Breast epithelium (tissue), 4 donors: ENCODE results near the gene POFUT1. TPM values are rescaled to one million over a fixed set of nuclear protein-coding genes. Genes with fewer than 3 reads are reported as not detected.

Source experiments
- DNase-seq, 2 donors: peaks; one replicate each; pipeline ENCODE4 v3.0.0-alpha.2; 2019; ENCODE audit warnings: low spot score in 2 of 2
- H3K27ac ChIP-seq, 2 donors: fragments of 200-600 bp; sonication (generic) in 1 of 2; one replicate each; pipeline ENCODE4 v1.5.1; 2016 to 2019; ENCODE audit warnings: mild to moderate bottlenecking in 1 of 2
- H3K27me3 ChIP-seq, 2 donors: fragments of 200-600 bp; sonication (generic) in 1 of 2; one replicate each; pipeline versions ENCODE4 v1.5.1 to v1.6.0; 2017 to 2019; ENCODE audit warnings: control low read depth in 1 of 2, mild to moderate bottlenecking in 1 of 2
- H3K36me3 ChIP-seq: fragments of 200-600 bp; one replicate; pipeline ENCODE4 v1.5.1; 2019
- H3K4me1 ChIP-seq, 2 donors: fragments of 200-600 bp; sonication (generic); one replicate each; pipeline ENCODE4 v1.5.1; 2016 to 2019; ENCODE audit warnings: control low read depth in 1 of 2
- H3K4me3 ChIP-seq, 3 donors: fragments of 200-600 bp; sonication (generic); 1 replicate in 2 of 3; 2 replicates in 1 of 3; pipeline ENCODE4 v1.5.1; 2016 to 2019; ENCODE audit warnings: mild to moderate bottlenecking in 3 of 3, moderate library complexity in 2 of 3
- H3K9me3 ChIP-seq, 2 donors: fragments of 200-600 bp; sonication (generic) in 1 of 2; one replicate each; pipeline ENCODE4 v1.5.1; 2016 to 2019; ENCODE audit warnings: control low read depth in 1 of 2
- POLR2A ChIP-seq: fragments of 450-650 bp; IDR thresholded peaks from one replicate; pipeline ENCODE4 v1.6.1; 2016; ENCODE audit warnings: antibody characterized with exemption, mild to moderate bottlenecking, moderate library complexity
- POLR2AphosphoS5 ChIP-seq, 3 donors: sonication (generic); formaldehyde crosslinking; IDR thresholded peaks; one replicate each; pipeline ENCODE4 v1.6.1; 2017; ENCODE audit warnings: antibody characterized with exemption in 3 of 3
- intact Hi-C: fragments of 100-400 bp; cut with DNase I; formaldehyde crosslinking; loops from one replicate; pipeline ENCODE4 v1.15.1; 2023; ENCODE audit warnings: low total_unique reads
- total RNA-seq, 3 donors: library from RNA; depleted of rRNA; stranded (reverse); fragments of >200 nt; gene quantifications; one replicate each; pipeline ENCODE4 v1.1.0, GENCODE V29; 2016
- TF ChIP-seq, protein P1 (sequence below), 3 donors: fragments of 450-650 bp; IDR thresholded peaks; one replicate each; pipeline ENCODE4 v1.5.1; 2016 to 2017; ENCODE audit warnings: antibody characterized with exemption in 3 of 3, mild to moderate bottlenecking in 3 of 3, moderate library complexity in 3 of 3

The POFUT1 gene
- total RNA-seq, 3 donors from 2014 or later: 29.5 to 38.7 (median 34.2) TPM

- intact Hi-C loops: no loop called here
- H3K36me3 ChIP-seq: no peaks in the 10 kb centered on the region
- no peaks in the 10 kb centered on the region for H3K27me3 ChIP-seq
- no peak overlapping the region for H3K4me3 ChIP-seq
- TF ChIP-seq POLR2A (no peak), POLR2AphosphoS5 (IDR thresholded peaks at IDR 0.05) (no peak)
- TF ChIP-seq, protein P1, sequence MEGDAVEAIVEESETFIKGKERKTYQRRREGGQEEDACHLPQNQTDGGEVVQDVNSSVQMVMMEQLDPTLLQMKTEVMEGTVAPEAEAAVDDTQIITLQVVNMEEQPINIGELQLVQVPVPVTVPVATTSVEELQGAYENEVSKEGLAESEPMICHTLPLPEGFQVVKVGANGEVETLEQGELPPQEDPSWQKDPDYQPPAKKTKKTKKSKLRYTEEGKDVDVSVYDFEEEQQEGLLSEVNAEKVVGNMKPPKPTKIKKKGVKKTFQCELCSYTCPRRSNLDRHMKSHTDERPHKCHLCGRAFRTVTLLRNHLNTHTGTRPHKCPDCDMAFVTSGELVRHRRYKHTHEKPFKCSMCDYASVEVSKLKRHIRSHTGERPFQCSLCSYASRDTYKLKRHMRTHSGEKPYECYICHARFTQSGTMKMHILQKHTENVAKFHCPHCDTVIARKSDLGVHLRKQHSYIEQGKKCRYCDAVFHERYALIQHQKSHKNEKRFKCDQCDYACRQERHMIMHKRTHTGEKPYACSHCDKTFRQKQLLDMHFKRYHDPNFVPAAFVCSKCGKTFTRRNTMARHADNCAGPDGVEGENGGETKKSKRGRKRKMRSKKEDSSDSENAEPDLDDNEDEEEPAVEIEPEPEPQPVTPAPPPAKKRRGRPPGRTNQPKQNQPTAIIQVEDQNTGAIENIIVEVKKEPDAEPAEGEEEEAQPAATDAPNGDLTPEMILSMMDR (IDR thresholded peaks at IDR 0.05): no peak
- H3K27ac ChIP-seq: no peak overlapping the region
- no peak for DNase-seq
- no peaks in the 10 kb centered on the region for H3K9me3 ChIP-seq
- no peaks in the 10 kb centered on the region for H3K4me1 ChIP-seq
These were observed 74.8 kb downstream of the POFUT1 start for GRCh38 chr20:32282461-32282860.

DNA sequence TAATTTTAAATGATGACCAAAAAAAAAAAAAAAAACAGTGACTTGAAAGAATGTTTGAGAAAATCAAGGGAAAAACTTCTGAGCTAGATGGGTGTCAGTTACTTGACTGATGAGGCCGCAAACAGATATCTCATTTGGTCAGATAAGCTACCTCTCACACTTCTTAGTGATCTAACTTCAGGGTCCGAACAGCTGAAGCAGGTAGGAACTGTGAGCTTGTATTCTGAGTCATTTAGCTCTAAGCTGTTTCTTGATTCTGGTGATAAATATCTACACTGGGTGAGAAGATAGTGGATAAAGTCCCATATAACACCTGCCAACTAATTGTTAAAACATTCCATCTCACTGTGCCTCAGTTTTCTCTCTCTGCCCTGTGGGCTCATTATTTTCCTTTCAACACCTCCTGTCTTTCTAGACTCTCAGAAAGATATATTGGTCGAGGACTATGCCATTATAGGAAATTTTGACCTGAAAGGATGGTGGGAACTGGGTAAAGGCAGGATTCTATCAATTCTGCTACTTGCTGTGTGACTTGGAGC lies 77.5 kb downstream of the POFUT1 start:
- Histone ChIP-seq H3K27ac (no peak overlapping the region), H3K4me1 (no peaks in the 10 kb centered on the region), H3K36me3 (no peaks in the 10 kb centered on the region), H3K9me3 (no peaks in the 10 kb centered on the region), H3K4me3 (no peak overlapping the region), H3K27me3 (no peaks in the 10 kb centered on the region)
- no peak for DNase-seq
- no peak for TF ChIP-seq POLR2A
- TF ChIP-seq, protein P1 (IDR thresholded peaks at IDR 0.05): no peak
- no peak for TF ChIP-seq POLR2AphosphoS5 (IDR thresholded peaks at IDR 0.05)
- intact Hi-C loops: no loop called here

DNA sequence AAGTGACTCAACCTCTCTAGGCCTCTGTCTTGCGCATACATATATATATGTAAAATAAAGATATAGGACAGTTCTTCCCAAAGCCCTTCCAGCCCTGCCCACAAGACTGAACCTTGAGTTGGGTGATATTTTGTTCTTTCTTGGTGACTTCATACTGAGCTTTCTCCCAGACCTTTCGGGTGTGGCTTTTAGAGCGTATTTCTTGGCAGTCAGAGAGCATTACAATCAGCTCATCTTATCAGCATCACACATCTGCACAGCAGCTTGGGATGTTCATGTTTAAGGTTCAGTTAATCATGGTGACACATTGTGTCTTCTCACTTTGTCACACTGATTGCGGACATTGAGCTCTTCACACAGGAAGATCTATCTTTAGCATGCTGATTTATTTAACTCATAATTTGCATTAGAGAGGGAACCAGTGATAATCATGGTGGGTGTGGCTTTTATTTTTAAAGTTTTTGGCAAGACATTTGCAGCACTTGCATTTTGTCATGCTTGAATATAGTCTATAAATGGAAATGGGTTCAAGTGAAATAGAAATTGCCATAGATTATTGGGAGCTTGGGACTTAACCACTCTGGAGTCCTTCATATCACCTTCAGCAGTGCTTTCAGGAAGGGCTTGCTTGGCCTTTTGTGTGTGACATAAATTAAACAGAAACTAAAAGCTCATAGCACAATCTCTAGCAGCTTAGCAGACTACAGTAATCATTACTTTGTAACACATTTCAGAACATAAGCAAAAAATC lies 78.1 kb downstream of the POFUT1 start:
- Histone ChIP-seq H3K4me1 (no peaks in the 10 kb centered on the region), H3K9me3 (no peaks in the 10 kb centered on the region), H3K4me3 (no peak overlapping the region), H3K27me3 (no peaks in the 10 kb centered on the region), H3K27ac (no peak overlapping the region), H3K36me3 (no peaks in the 10 kb centered on the region)
- intact Hi-C loops: no loop called here
- DNase-seq: no peak
- TF ChIP-seq POLR2AphosphoS5 (IDR thresholded peaks at IDR 0.05) (no peak), POLR2A (no peak)
- TF ChIP-seq, protein P1 (IDR thresholded peaks at IDR 0.05): no peak

DNA sequence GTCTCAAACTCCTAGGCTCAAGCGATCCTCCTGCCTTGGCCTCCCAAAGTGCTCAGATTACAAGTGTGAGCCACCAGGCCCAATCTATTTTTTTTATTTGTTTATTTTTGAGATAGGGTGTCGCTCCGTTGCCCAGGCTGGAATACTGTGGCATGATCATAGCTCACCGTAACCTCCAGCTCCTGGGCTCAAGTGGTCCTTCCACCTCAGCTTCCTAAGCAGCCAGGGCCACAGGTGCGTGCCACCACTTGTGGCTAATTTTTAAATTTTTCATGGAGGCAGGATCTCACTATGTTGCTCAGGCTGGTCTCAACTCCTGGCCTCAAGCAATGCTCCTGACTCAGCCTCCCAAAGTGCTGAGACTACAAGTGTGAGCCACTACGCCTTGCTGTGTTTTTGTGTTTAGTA lies 79.6 kb downstream of the POFUT1 start:
- Histone ChIP-seq H3K27me3 (no peaks in the 10 kb centered on the region), H3K4me1 (no peaks in the 10 kb centered on the region), H3K27ac (no peak overlapping the region), H3K9me3 (no peaks in the 10 kb centered on the region), H3K4me3 (no peak overlapping the region), H3K36me3 (no peaks in the 10 kb centered on the region)
- no peak for DNase-seq
- TF ChIP-seq, protein P1 (IDR thresholded peaks at IDR 0.05): no peak
- TF ChIP-seq POLR2AphosphoS5 (IDR thresholded peaks at IDR 0.05) (no peak), POLR2A (no peak)
- intact Hi-C loops: no loop called here

Other genes with a start within 250 kb of the POFUT1 start
- not detected for gene XKR7, start 239.7 kb upstream of the POFUT1 start, total RNA-seq
- gene CCM2L, start 197.4 kb upstream of the POFUT1 start, total RNA-seq: 1 to 10 TPM; 2.8 to 9.2 (median 4.6) TPM
- gene HCK, start 155.6 kb upstream of the POFUT1 start, total RNA-seq: 10 to 100 TPM; 10.2 to 27.4 (median 16.0) TPM
- 10 to 100 TPM; 20.2 to 28.5 (median 26.9) TPM for gene TM9SF4, start 98.2 kb upstream of the POFUT1 start, total RNA-seq
- gene PLAGL2, start 137 bp upstream of the POFUT1 start, total RNA-seq: 1 to 10 TPM; 2.9 to 7.6 (median 4.3) TPM
- gene KIF3B, start 69.8 kb downstream of the POFUT1 start, total RNA-seq: 10 to 100 TPM; 23.7 to 28.6 (median 24.6) TPM
- gene ASXL1, start 150.5 kb downstream of the POFUT1 start, total RNA-seq: 100 to 1,000 TPM in 1 of 3 donors, 10 to 100 TPM in 2; 73.3 to 102 (median 97.3) TPM